HG03025 (cell line): ENCODE data around the gene RALGPS1.

Experiments used
- ATAC-seq: cut with Tn5 transposase; IDR thresholded peaks from one replicate; pipeline ENCODE4 v1.9.1; 2021; ENCODE audit warnings: mild to moderate bottlenecking, moderate library complexity; ENCODE audit not compliant: unreplicated experiment, low FRiP score

Gene RALGPS1

DNA sequence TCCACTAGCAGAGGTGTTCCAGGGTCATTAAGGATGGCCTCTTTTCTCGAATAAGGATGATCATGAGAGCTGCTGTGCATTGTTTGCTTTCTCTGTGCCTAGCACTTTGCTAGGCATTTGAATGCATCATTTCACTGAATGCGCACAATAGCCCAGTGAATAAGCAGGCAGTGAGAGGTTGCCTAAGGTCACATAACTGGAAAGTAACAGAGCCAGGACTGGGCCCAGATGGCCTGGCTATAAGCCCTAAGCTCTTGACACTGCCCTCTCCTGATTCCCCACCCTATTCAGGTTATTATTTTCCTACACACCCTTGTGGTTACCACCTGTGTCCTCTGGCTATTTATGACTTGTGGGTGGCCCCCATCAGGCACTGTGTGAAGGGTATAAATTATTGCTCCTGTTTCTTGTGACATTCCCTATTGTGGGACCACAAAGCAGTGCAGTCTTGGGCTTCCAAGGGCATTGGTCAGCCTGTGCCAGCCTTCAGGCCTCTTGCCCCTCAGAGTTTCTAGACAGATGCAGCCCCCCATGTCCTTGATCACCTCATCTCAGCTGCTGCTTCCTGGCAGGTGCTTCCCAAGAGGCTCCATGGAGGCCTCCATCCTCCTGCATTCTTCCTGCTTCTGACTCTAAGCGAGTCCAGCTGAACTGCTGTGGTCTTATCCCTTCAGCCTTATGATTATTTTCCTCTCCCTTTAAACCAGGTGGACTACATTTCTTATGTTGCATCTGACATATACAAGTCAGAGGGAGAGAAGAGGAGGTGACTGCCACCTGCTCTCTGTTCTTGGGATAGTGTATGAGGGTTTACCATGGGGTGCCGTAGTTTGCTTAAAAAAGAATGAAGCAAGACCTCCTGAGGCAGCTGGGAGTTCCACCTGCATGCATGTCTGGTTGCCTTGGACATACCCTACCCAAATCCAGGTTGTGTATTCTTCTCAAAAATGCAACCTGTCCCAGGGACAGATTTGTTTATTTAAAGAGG lies 160.3 kb downstream of the RALGPS1 start:
- ATAC-seq, result no peak

DNA sequence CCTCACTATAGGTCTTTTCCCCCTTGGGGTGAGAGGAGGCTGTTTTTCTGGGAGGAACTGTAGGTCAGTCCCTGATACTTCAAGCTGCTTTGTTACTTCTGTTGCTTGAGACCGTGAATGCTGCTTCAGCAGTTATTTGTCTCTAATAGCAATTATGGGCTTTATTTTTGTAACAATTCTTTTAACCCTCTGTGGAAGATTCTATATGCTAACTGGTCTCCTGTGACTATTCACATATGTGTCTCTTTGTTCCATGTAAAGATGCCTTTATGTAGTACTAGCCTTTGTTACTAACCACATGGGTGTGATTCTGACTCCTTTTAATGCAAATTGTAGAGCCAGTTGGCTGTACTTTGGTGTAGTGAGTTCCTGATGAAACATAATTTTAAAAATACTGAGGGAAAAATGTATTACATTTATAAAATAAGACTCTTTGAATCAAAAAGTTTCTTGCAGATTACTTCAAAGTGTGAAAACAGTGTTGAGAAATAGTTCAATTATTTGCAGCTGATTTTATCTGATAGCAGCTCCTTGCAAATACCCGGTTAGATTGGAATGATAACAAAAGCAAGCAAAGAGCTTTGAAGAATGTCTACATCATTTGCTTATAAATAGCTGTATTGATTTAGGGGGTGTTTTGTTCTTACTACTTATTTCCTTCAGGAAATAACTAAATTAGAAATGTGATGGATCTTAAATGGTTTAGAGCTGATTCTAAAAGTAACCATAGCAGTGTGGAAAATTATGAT lies 161.2 kb downstream of the RALGPS1 start:
- no peak for ATAC-seq

DNA sequence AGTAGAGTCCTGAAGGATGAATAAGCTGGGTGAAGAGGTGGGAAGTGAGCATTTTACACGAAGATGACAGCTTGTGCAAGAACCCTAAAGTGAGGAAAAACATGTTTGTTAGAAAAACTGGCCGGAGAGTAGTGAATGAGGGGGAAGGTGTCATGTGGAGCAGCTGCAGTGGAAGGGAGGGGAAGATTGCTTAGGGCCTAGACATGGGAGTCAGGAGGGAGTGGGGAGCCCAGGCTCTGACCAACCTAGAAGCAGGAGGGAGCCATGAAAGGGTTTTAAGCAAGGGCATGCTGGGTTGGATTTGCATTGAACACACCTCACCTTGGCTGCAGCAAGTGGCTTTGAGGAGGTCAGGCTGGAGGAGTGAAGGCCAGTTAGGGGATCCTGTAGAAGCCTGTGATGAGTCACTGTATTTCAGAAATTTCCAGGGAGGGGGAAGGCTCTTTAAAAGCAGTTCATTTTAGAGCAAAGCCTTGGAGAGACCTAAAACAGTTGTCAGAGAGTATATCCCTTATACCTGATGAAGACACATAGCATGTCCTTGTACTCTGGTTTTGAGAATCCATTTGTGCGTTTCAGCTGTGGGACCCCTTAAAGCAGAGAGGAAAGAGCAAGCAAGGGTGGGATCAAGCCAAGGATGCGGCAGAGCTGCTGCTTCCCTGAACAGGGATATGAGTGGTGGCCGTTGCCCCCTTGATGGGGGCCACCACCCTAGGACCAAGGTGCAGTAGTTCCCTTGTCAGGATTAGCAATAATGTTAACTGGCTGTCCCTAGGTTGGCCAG lies 162.5 kb downstream of the RALGPS1 start:
- ATAC-seq, result no peak

DNA sequence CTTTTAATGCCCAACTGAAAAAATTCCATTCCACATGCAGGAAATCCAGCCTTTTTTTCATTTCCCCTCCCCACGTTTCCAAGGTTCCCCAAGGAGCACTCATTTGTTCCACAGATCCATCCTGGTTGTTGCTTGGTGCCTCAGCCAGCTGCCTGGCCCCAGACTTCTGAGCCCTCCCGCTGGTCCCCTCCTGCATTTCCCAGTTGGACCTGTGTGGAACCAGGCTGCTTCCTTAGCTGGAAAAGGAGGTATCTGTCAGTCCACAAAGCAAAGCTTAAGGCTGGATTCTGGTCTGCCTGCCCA lies 163.0 kb downstream of the RALGPS1 start:
- ATAC-seq, result no peak

DNA sequence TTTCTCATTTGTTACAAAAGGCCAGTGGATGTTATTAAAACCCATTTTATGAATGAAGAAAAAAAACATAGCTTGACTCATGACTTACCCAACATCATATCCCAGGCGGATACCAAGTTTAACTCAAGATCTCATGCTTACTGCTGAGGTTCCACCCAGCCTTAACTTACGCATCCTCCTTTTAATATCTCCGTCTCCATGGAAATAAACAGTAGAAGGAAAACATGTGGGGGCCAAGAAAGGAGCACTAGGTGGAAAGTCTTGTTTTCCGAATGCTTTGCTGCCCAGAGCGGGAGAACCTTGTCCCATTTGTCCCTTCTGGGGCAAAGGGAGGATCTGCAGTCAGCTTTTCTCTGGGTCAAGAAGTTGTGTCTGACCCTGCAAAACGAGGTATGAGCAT lies 163.8 kb downstream of the RALGPS1 start:
- no peak for ATAC-seq

GRCh38 chr9:127078988-127079387 lies 164.4 kb downstream of the RALGPS1 start:
- ATAC-seq, result no peak

- no peak for ATAC-seq
Observed at GRCh38 chr9:127079446-127080140, 165.0 kb downstream of the RALGPS1 start.

DNA sequence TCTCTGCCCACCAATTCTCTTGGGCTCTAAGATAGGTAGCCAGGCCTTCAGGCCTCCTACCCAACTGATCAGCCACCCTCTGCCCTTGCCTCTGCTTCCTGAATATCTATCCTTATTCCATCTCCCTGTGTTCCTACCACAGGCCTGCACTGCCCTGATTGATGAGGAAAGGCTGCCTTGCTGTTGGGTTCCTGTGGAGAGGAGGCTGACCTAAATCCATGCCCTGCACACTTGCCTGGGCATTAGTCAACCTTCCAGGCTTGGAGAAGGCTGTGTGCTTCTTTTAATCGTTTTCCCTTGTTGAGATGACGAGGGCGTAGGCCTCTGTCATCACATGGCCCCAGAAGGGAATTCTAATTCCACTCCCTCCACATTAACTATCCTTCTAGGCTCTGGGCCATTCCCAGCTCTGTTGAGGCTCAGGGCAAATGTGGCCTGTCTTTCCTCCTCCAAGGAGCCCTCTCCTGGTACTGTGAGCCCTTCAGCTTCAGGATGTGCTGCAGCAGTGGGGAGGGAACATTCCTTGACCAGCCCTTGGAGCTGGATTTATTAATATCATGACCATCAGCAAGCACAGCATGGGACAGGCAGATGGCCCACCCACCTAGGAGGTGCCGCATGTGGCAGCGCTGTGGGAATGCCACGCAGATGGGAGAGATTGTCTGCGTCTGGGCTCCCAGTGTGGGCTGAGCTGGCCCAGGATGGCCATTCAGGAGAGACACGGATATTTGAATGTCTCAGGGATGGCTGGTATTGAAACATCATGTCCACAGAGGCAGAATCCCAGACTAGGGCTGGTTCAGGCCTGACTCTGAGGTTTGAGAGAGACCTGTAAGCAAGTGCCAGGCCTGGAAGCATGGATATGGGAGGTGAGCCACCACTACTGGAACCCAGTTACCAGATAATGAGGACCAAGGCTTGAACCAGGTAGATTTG lies 166.9 kb downstream of the RALGPS1 start:
- no peak for ATAC-seq

DNA sequence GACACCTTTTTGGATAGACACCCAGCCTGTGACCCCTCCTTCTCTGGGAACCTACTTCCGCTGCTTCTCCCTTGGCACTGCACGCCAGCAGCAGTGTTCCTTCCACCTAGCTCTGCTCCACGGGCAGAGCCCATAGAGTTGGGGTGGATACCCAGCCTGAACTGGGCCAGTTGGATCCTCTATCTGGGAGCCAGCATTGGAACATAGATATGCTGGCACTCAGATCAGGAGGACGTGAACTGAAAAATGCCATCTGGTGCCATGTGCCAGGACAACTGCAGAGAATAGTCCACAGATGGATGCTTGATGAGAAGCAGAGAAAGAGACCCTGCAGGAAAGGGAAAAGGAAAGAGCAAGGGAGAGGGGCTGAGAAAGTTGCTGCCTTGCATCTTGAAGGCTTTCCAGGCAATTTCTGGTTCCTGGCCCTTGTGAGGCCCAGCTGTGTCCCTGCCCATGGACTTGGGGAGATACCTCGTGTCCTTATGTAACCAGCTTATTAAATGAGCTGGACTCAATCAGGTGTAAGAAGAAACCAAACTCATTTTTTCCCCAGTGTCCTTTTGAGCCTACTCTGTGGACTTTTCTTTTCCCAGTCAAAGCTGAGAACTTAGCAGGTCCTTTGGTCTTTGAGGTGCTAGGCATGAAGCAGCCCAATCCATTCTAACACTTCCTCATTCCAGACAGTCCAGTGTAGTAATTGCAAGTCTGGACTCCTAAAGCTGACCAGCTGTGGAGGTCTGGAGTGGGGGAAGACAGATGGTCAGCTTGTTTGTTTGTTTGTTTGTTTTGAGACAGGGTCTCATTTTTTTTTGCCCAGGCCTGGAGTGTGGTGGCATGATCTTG lies 168.8 kb downstream of the RALGPS1 start:
- ATAC-seq, result no peak

DNA sequence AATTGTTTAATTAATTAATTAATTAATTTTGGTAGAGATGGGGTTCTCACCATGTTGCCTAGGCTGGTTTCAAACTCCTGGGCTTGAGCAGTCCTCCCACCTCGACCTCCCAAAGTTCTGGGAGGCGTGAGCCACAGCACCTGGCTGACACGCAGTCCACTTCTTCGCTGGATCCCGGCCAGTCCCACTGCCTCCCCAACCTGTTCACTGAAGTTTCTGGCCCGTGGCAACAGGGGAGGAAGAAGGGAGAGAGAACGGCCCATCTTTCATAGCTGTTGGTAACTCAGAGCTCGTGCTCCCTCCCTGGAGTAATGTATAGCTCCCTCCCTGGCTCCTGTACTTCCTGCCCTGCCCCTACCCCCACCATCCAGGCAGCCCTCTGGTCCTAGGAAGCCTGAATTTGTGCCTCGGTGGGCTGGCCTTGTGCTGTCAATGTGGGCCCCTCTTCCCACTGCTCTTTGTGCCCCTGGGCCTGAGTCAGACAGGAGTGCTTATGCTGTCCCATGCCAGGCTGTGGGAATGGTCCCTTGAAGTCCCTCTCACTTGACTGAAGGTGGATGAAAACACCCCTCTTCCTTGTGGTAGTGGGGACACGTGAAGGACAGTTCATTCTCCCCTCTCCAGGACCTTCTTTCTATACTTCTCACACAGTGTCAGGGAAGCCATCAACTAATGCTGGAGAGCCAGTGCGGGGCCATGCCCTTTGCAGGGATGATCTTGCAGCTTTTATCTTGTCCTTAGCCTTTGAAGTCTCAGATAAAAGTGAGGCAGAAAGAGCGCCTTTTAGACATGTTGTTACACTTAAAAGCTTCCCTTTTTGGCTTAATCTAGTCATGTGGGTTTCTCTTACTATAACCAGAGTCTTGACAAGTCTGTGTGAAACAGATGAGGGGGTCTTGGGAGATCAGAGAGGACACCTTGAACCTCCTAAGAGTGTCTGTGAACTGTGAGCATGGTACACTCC lies 169.8 kb downstream of the RALGPS1 start:
- ATAC-seq, result no peak

GRCh38 chr9:127085186-127085585 lies 170.6 kb downstream of the RALGPS1 start:
- ATAC-seq, result no peak

DNA sequence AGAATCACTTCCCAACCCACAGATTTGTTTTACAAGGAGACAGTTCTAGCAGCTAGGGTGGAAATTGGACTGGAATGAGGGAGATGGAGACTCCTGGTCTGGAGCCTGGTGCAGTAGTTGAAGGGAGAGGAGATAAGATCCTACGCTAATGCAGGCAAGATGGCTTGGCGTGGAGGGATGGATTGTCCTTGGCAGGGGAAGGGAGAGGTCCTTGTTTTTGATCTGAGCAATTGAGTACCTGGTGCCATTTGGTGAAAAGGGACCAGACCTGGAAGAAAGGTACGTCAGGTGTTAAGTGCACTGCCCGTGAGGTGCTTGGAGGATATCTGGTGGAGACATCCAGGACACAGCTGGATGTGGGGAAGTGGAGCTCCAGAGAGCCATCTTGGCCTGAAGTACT lies 172.2 kb downstream of the RALGPS1 start:
- no peak for ATAC-seq

DNA sequence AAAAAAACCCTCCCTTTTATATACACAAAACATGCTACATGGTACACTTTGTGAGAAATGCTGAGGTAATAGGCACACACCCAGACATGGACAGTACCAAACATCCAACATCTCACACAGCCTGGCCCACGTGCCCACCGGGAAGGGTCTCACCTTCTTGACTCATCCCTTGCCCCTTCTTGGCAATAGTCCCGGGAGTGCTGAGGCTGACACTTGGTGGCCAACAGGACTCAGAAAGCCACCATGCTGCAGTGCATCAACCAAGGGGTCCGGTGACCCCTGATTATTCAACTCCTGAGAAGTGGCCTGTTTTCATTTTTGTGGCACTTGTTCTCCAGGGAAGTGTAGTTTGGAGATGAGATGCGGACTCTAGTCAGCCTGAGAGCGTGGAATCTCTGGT lies 172.8 kb downstream of the RALGPS1 start:
- ATAC-seq, result no peak

GRCh38 chr9:127087836-127088235 lies 173.3 kb downstream of the RALGPS1 start:
- ATAC-seq, result no peak

- ATAC-seq, result no peak
Observed at GRCh38 chr9:127088724-127089615, 174.4 kb downstream of the RALGPS1 start.

- ATAC-seq, result no peak
Observed at GRCh38 chr9:127089631-127090081, 175.1 kb downstream of the RALGPS1 start.
